ENCODE measurements around the gene TRABD2B. TPM values are rescaled to one million over a fixed set of nuclear protein-coding genes. Genes with fewer than 3 reads are reported as not detected.

Gene TRABD2B
- total and polyA plus RNA-seq, 11 donors, result 0.31 to 1.1 (median 0.80) TPM

DNA sequence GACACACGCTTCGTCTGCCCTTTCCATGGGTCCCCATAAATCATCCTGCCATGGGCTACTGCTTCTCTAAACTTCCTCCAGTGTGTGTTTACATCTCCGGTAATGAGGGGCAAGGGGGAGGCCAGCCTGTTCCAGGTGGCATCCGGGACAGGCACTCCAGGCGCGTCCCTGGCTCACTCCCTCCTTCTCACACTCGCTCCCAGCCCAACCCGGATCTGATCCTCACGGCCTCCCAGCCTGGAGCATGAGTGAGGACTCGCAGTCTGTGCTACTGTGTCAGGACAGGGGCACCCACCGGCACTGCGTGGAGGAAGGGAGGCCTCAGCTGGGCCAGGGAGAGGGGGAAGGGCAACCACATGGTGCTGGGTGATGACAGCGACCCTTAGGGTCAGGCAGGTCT, 225.4 kb downstream of the TRABD2B start:
- peak in 2 of 5 donors; percentile 13 to 49 for DNase-seq
- Histone ChIP-seq H3K4me1 (peaks cover 0 to 20% (median 9%) of the 10 kb centered on the region in 12 donors), H3K36me3 (no peaks in the 10 kb centered on the region), H3K9me3 (no peaks in the 10 kb centered on the region), H3K27ac (no peak overlapping the region), H3K27me3 (no peaks in the 10 kb centered on the region), H3K4me3 (no peak overlapping the region)
- ATAC-seq, result no peak
- 78 to 90% (median 86%) methylated on average over 13 of the region's 13 CpGs for WGBS, 4 donors
- intact Hi-C loops (cut with DNase I), result no loop called here
- TF ChIP-seq CTCF (IDR thresholded peaks at IDR 0.05) (no peak), POLR2A (IDR thresholded peaks at IDR 0.05) (no peak)

- Histone ChIP-seq H3K9me3 (no peaks in the 10 kb centered on the region), H3K27me3 (no peaks in the 10 kb centered on the region), H3K27ac (no peak overlapping the region), H3K4me1 (peaks cover 0 to 24% (median 10%) of the 10 kb centered on the region in 12 donors), H3K4me3 (no peak overlapping the region), H3K36me3 (no peaks in the 10 kb centered on the region)
- DNase-seq (peak in 1 of 5 donors; percentile 20), ATAC-seq (no peak)
- 97 to 100% (median 98%) methylated on average over 3 to 4 of the region's 4 CpGs; no CpG with 5 or more reads in 1 of the 4 donors for WGBS, 4 donors
- intact Hi-C loops (cut with DNase I), result no loop called here
- TF ChIP-seq CTCF (IDR thresholded peaks at IDR 0.05) (no peak), POLR2A (IDR thresholded peaks at IDR 0.05) (no peak)
Measured at GRCh38 chr1:47769983-47770382, 227.2 kb downstream of the TRABD2B start.

DNA sequence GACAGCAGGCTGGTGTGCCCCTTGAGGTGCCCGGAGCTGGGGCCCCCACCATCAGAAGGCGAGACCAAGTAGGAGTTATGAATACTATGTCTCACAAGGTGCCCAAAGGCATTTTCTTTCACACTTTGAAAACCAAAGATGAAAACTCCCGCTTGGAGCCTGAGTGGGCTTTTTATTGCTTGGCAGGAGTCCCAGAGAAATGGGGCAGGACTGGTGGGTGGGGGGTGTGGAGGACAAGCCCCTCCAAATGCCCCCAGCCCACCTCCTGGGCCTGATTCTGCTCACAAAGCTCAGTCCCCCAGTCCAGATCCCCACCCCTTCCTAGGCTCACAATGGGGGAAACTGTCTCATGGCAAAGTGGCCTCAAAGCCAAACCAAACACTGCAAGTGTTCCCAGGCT, 227.9 kb downstream of the TRABD2B start:
- 83 to 89% (median 88%) methylated on average over 2 to 3 of the region's 3 CpGs for WGBS, 4 donors
- ATAC-seq (no peak), DNase-seq (peak in 1 of 5 donors; percentile 11)
- Histone ChIP-seq H3K9me3 (no peaks in the 10 kb centered on the region), H3K27me3 (no peaks in the 10 kb centered on the region), H3K4me3 (no peak overlapping the region), H3K4me1 (peaks cover 0 to 28% (median 10%) of the 10 kb centered on the region in 12 donors), H3K27ac (no peak overlapping the region), H3K36me3 (no peaks in the 10 kb centered on the region)
- intact Hi-C loops (cut with DNase I), result no loop called here
- no peak for TF ChIP-seq POLR2A (IDR thresholded peaks at IDR 0.05)
- TF ChIP-seq CTCF (IDR thresholded peaks at IDR 0.05), result no peak

GRCh38 chr1:47767741-47768100, 229.5 kb downstream of the TRABD2B start:
- peaks cover 0 to 37% (median 10%) of the 10 kb centered on the region in 12 donors for H3K4me1 ChIP-seq
- intact Hi-C loops (cut with DNase I), result no loop called here
- H3K27me3 ChIP-seq, result no peaks in the 10 kb centered on the region
- H3K27ac ChIP-seq, result no peak overlapping the region
- ATAC-seq (peak; percentile 68 to 87 (median 86)), DNase-seq (peak in 3 of 5 donors; percentile 54 to 86 (median 75))
- H3K4me3 ChIP-seq, result no peak overlapping the region
- 26 to 44% (median 38%) methylated on average over 10 to 11 of the region's 11 CpGs for WGBS, 4 donors
- TF ChIP-seq CTCF (IDR thresholded peaks at IDR 0.05) (no peak), POLR2A (IDR thresholded peaks at IDR 0.05) (no peak)
- no peaks in the 10 kb centered on the region for H3K36me3 ChIP-seq
- no peaks in the 10 kb centered on the region for H3K9me3 ChIP-seq
